A549 (cell line): Measurements from ENCODE around the gene FEM1C. TPM values are rescaled to one million over a fixed set of nuclear protein-coding genes. Genes with fewer than 3 reads are reported as not detected.

ENCODE experiments used
- ATAC-seq, 2 experiments: fragments of 200-7000 bp in 1 of 2; fragments of >200 bp in 1 of 2; cut with Nextera tagmentation in 1 of 2; cut with Tn5 transposase in 1 of 2; 3 replicates each; pipeline versions ENCODE4 v1.8.0 to v1.9.1; 2018 to 2020; ENCODE audit warnings: mild to moderate bottlenecking in 1 of 2, moderate library complexity in 1 of 2
- CTCF ChIA-PET: fragments of 300-600 bp; sonication (Branson Sonifier 250); formaldehyde crosslinking; extraction: SDS; loops from one replicate; lab custom pipeline; 2021; ENCODE audit warnings: antibody characterized with exemption, inconsistent platforms; lab: Yijun Ruan, JAX
- POLR2A ChIA-PET: fragments of 350-600 bp; formaldehyde crosslinking; extraction: SDS; loops from one replicate; lab custom pipeline; 2021; ENCODE audit warnings: antibody characterized with exemption, inconsistent platforms; lab: Yijun Ruan, JAX
- DNase-seq, 2 experiments: peaks; one replicate each; pipeline versions ENCODE4 v3.0.0 to v3.0.0-alpha.2; 2011 to 2016; ENCODE audit warnings: low read depth in 1 of 2, low spot score in 1 of 2
- FAIRE-seq: peaks from 2 replicates; lab custom pipeline; 2011; peaks lifted over from hg19 to GRCh38; lab: Jason Lieb, UNC
- H3K27ac ChIP-seq, 2 experiments: fragments of >200 bp; sonication (Bioruptor Twin); formaldehyde crosslinking; 3 replicates each; pipeline ENCODE4 v1.5.1; 2016 to 2017
- H3K4me1 ChIP-seq: fragments of >200 bp; sonication (Bioruptor Twin); formaldehyde crosslinking; 3 replicates; pipeline ENCODE4 v1.6.1; 2016
- H3K4me2 ChIP-seq: fragments of >200 bp; sonication (Bioruptor Twin); formaldehyde crosslinking; 3 replicates; pipeline ENCODE4 v1.6.1; 2016
- H3K4me3 ChIP-seq: fragments of >200 bp; sonication (Bioruptor Twin); formaldehyde crosslinking; 3 replicates; pipeline ENCODE4 v1.5.1; 2016
- H3K9me3 ChIP-seq: fragments of >200 bp; sonication (Bioruptor Twin); formaldehyde crosslinking; 3 replicates; pipeline ENCODE4 v1.6.1; 2016
- ATOH8 ChIP-seq: fragments of 250-450 bp; sonication (Bioruptor Pico); IDR thresholded peaks from 2 replicates; pipeline ENCODE4 v1.5.0; 2020; ENCODE audit warnings: low read depth, mild to moderate bottlenecking, moderate library complexity
- CBX2 ChIP-seq: fragments of 200-600 bp; sonication (generic); IDR thresholded peaks from 2 replicates; pipeline ENCODE4 v1.6.1; 2016; ENCODE audit warnings: low read depth, mild to moderate bottlenecking, borderline replicate concordance
- CBX8 ChIP-seq: fragments of 200-600 bp; sonication (generic); IDR thresholded peaks from 2 replicates; pipeline ENCODE4 v1.6.1; 2016
- CHD2 ChIP-seq: fragments of 150-350 bp; IDR thresholded peaks from 2 replicates; pipeline ENCODE4 v1.6.1; 2014; ENCODE audit warnings: low read length; ENCODE audit not compliant: partially characterized antibody
- CHD4 ChIP-seq: fragments of 200-600 bp; sonication (generic); IDR thresholded peaks from 2 replicates; pipeline ENCODE4 v1.6.1; 2016; ENCODE audit warnings: antibody characterized with exemption, mild to moderate bottlenecking, borderline replicate concordance
- CTCF ChIP-seq: fragments of >200 bp; sonication (Bioruptor Twin); formaldehyde crosslinking; IDR thresholded peaks from 3 replicates; pipeline ENCODE4 v1.5.1; 2016
- ESRRA ChIP-seq: fragments of 150-350 bp; IDR thresholded peaks from 2 replicates; pipeline ENCODE4 v1.6.1; 2014; ENCODE audit warnings: mild to moderate bottlenecking, low read length, borderline replicate concordance
- FOSL2 ChIP-seq, 2 experiments: fragments of 450-650 bp in 1 of 2; fragments of >200 bp in 1 of 2; sonication (Bioruptor Twin) in 1 of 2; formaldehyde crosslinking; IDR thresholded peaks; 2 replicates each; pipeline versions ENCODE4 v1.5.0 to v1.6.1; 2016 to 2020; ENCODE audit warnings: mild to moderate bottlenecking in 1 of 2, moderate library complexity in 1 of 2
- GATA3 ChIP-seq: IDR thresholded peaks from 2 replicates; pipeline ENCODE4 v1.6.1; 2012; ENCODE audit warnings: borderline replicate concordance
- HES2 ChIP-seq: fragments of >200 bp; sonication (Bioruptor Twin); formaldehyde crosslinking; IDR thresholded peaks from 2 replicates; pipeline ENCODE4 v1.6.1; 2016
- HEYL ChIP-seq: fragments of 250-450 bp; sonication (Bioruptor Pico); IDR thresholded peaks from 2 replicates; pipeline ENCODE4 v1.8.0; 2021; ENCODE audit warnings: mild to moderate bottlenecking, moderate library complexity
- HOXB5 ChIP-seq: fragments of 250-450 bp; sonication (Bioruptor Pico); IDR thresholded peaks from 2 replicates; pipeline ENCODE4 v1.5.0; 2020; ENCODE audit warnings: mild to moderate bottlenecking, moderate library complexity
- KDM5A ChIP-seq: fragments of 200-600 bp; sonication (generic); IDR thresholded peaks from 2 replicates; pipeline ENCODE4 v1.6.1; 2016; ENCODE audit warnings: antibody characterized with exemption, mild to moderate bottlenecking
- MAX ChIP-seq: IDR thresholded peaks from 2 replicates; pipeline ENCODE4 v1.6.1; 2012
- MYC ChIP-seq: IDR thresholded peaks from 2 replicates; pipeline ENCODE4 v1.6.1; 2012; ENCODE audit warnings: mild to moderate bottlenecking, inconsistent platforms, low read length, improper control_type of control experiment, borderline replicate concordance
- NFE2L2 ChIP-seq: fragments of 150-350 bp; conservative IDR thresholded peaks from 2 replicates; pipeline ENCODE4 v1.6.1; 2014; ENCODE audit warnings: low read length
- NPAS2 ChIP-seq: fragments of 250-450 bp; sonication (Bioruptor Pico); IDR thresholded peaks from 2 replicates; pipeline ENCODE4 v1.8.0; 2022; ENCODE audit warnings: mild to moderate bottlenecking, moderate library complexity, borderline replicate concordance
- NR3C1 ChIP-seq: fragments of >200 bp; sonication (Bioruptor Twin); formaldehyde crosslinking; IDR thresholded peaks from 3 replicates; pipeline ENCODE4 v1.6.1; 2017
- TP53 ChIP-seq: fragments of 250-450 bp; sonication (Bioruptor Pico); IDR thresholded peaks from 2 replicates; pipeline ENCODE4 v1.5.0; 2021; ENCODE audit warnings: mild to moderate bottlenecking, moderate library complexity
- USF2 ChIP-seq: fragments of 450-650 bp; IDR thresholded peaks from 2 replicates; pipeline ENCODE4 v1.6.1; 2014; ENCODE audit warnings: antibody characterized with exemption
- ZC3H11A ChIP-seq: fragments of 450-650 bp; IDR thresholded peaks from 2 replicates; pipeline ENCODE4 v1.6.1; 2014; ENCODE audit warnings: antibody characterized with exemption, mild to moderate bottlenecking
- WGBS: methylation state at CpG from one replicate; pipeline ENCODE4 v1.1.6; 2017; ENCODE audit errors: missing lambda C conversion rate; 5-methylcytosine and 5-hydroxymethylcytosine counted together
- polyA plus RNA-seq, 4 experiments: library from polyadenylated mRNA; depleted of rRNA in 3 of 4; stranded (reverse); fragments of >200 nt; fragmentation: RNase III in 1 of 4; extraction: RNeasy Plus Mini Kit Qiagen cat#74134 plus additional on column Dnase treatment in 1 of 4; gene quantifications; 2 replicates in 3 of 4; 3 replicates in 1 of 4; pipeline ENCODE4 v1.2.3, GENCODE V29; 2011 to 2017

Gene FEM1C
- polyA plus RNA-seq, 2 of the 4 experiments (the other 2 are of a cell fraction), result 6.3 to 8.4 TPM

- H3K4me1 ChIP-seq, result peaks cover 10% of the 10 kb centered on the region; the same call in 2 of the 3 replicates
- ChIA-PET CTCF (interaction anchor here (0.8 to 5.3 kb wide), 29 partner anchors 8 to 280 kb away, joined by 3 to 156 read pairs (median 5); partner anchors contain the start of gene FEM1C), POLR2A (interaction anchor here (1.1 to 1.7 kb wide), 2 partner anchors 30 to 32 kb away, joined by 6 to 11 read pairs; partner anchors contain the start of gene FEM1C)
- 75% methylated on average over 4 of the region's 5 CpGs for WGBS
- ATAC-seq, result no peak
- no peak overlapping the region for H3K4me2 ChIP-seq
- peaks cover 5% of the 10 kb centered on the region; the same call in 1 of the 3 replicates for H3K9me3 ChIP-seq
- no peak overlapping the region for H3K27ac ChIP-seq
- no peak for FAIRE-seq
- DNase-seq, result no peak
- TF ChIP-seq HES2, result no peak
- no peak for TF ChIP-seq TP53 (CRISPR knock-in tag)
- no peak for TF ChIP-seq CHD2
- TF ChIP-seq NR3C1, result no peak
- no peak for TF ChIP-seq HEYL (CRISPR knock-in tag)
- no peak for TF ChIP-seq NFE2L2
- no peak for TF ChIP-seq ZC3H11A
- no peak for TF ChIP-seq MYC
- no peak for TF ChIP-seq GATA3
- TF ChIP-seq USF2, result no peak
- no peak for TF ChIP-seq CHD4
- no peak for TF ChIP-seq FOSL2 (IDR thresholded peaks at IDR 0.05)
- TF ChIP-seq FOSL2 (CRISPR knock-in tag; IDR thresholded peaks at IDR 0.05), result no peak
- no peak for TF ChIP-seq NPAS2 (CRISPR knock-in tag)
- H3K4me3 ChIP-seq, result no peak overlapping the region
Observed at GRCh38 chr5:115575167-115576070, 30.8 kb upstream of the FEM1C start.

GRCh38 chr5:115573133-115573532 is 28.6 kb upstream of the FEM1C start:
- WGBS, result 47% methylated on average over 2 of the region's 2 CpGs
- Histone ChIP-seq H3K4me1 (no peaks in the 10 kb centered on the region), H3K27ac (no peak overlapping the region), H3K4me2 (no peak overlapping the region), H3K4me3 (no peak overlapping the region), H3K9me3 (peaks cover 5% of the 10 kb centered on the region; the same call in 1 of the 3 replicates)
- CTCF ChIA-PET, result interaction anchor here (0.9 to 3.5 kb wide), 5 partner anchors 8 to 263 kb away, joined by 3 to 29 read pairs (median 20); partner anchors contain the start of gene FEM1C
- POLR2A ChIA-PET, result no interaction called here
- FAIRE-seq (no peak), DNase-seq (no peak), ATAC-seq (no peak)
- TF ChIP-seq CBX8, result no peak
- TF ChIP-seq CBX2, result no peak
- no peak for TF ChIP-seq MAX
- no peak for TF ChIP-seq HOXB5 (CRISPR knock-in tag)
- no peak for TF ChIP-seq KDM5A
- TF ChIP-seq ESRRA, result no peak
- TF ChIP-seq ATOH8 (CRISPR knock-in tag), result no peak
- TF ChIP-seq CTCF, result no peak
